Stimulated activated CD4-positive, alpha-beta T cell treated with anti-CD3 and anti-CD28 coated beads, Interleukin-15, amount 100 ng/mL, for 48 hours (primary cell): ENCODE measurements around the gene TEK.

Experiments used
- DNase-seq, 2 donors: peaks; one replicate each; pipeline ENCODE4 v3.0.0-alpha.2; 2020; ENCODE audit warnings: low read depth in 2 of 2

Gene TEK

GRCh38 chr9:27124151-27124550, 15.1 kb downstream of the TEK start:
- no peak for DNase-seq

- no peak for DNase-seq
Observed at GRCh38 chr9:27125030-27125429, 16.0 kb downstream of the TEK start.

- DNase-seq: no peak
Observed at GRCh38 chr9:27125936-27126335, 16.9 kb downstream of the TEK start.

GRCh38 chr9:27126670-27127069, 17.6 kb downstream of the TEK start:
- no peak for DNase-seq

GRCh38 chr9:27129221-27129620, 20.2 kb downstream of the TEK start:
- DNase-seq: no peak

GRCh38 chr9:27131731-27132130, 22.7 kb downstream of the TEK start:
- DNase-seq: no peak

GRCh38 chr9:27133817-27134216, 24.8 kb downstream of the TEK start:
- DNase-seq: no peak

GRCh38 chr9:27142299-27142930, 33.4 kb downstream of the TEK start:
- no peak for DNase-seq

GRCh38 chr9:27145143-27145542, 36.1 kb downstream of the TEK start:
- DNase-seq: no peak

GRCh38 chr9:27149651-27150050, 40.6 kb downstream of the TEK start:
- DNase-seq: no peak

- no peak for DNase-seq
Observed at GRCh38 chr9:27150746-27151406, 41.9 kb downstream of the TEK start.

GRCh38 chr9:27151693-27152404, 42.8 kb downstream of the TEK start:
- no peak for DNase-seq

GRCh38 chr9:27152405-27152718, 43.3 kb downstream of the TEK start:
- DNase-seq: no peak

- no peak for DNase-seq
Observed at GRCh38 chr9:27154908-27155307, 45.9 kb downstream of the TEK start.

- no peak for DNase-seq
Observed at GRCh38 chr9:27157097-27157496, 48.1 kb downstream of the TEK start.

GRCh38 chr9:27157736-27158135, 48.7 kb downstream of the TEK start:
- DNase-seq: no peak

GRCh38 chr9:27160636-27161035, 51.6 kb downstream of the TEK start:
- no peak for DNase-seq

GRCh38 chr9:27162045-27162444, 53.0 kb downstream of the TEK start:
- no peak for DNase-seq

- DNase-seq: no peak
Observed at GRCh38 chr9:27165068-27165467, 56.0 kb downstream of the TEK start.

GRCh38 chr9:27165670-27166069, 56.6 kb downstream of the TEK start:
- no peak for DNase-seq

GRCh38 chr9:27168496-27168895, 59.5 kb downstream of the TEK start:
- DNase-seq: no peak

GRCh38 chr9:27168951-27169350, 59.9 kb downstream of the TEK start:
- DNase-seq: no peak

- DNase-seq: no peak
Observed at GRCh38 chr9:27176971-27177370, 67.9 kb downstream of the TEK start.
